ENCODE results near the gene COL4A4.

GRCh38 chr2:227177592-227178336, 13.8 kb upstream of the COL4A4 start:
- TF ChIP-seq CTCF (IDR thresholded peaks at IDR 0.05): no peak
- TF ChIP-seq, protein P1, sequence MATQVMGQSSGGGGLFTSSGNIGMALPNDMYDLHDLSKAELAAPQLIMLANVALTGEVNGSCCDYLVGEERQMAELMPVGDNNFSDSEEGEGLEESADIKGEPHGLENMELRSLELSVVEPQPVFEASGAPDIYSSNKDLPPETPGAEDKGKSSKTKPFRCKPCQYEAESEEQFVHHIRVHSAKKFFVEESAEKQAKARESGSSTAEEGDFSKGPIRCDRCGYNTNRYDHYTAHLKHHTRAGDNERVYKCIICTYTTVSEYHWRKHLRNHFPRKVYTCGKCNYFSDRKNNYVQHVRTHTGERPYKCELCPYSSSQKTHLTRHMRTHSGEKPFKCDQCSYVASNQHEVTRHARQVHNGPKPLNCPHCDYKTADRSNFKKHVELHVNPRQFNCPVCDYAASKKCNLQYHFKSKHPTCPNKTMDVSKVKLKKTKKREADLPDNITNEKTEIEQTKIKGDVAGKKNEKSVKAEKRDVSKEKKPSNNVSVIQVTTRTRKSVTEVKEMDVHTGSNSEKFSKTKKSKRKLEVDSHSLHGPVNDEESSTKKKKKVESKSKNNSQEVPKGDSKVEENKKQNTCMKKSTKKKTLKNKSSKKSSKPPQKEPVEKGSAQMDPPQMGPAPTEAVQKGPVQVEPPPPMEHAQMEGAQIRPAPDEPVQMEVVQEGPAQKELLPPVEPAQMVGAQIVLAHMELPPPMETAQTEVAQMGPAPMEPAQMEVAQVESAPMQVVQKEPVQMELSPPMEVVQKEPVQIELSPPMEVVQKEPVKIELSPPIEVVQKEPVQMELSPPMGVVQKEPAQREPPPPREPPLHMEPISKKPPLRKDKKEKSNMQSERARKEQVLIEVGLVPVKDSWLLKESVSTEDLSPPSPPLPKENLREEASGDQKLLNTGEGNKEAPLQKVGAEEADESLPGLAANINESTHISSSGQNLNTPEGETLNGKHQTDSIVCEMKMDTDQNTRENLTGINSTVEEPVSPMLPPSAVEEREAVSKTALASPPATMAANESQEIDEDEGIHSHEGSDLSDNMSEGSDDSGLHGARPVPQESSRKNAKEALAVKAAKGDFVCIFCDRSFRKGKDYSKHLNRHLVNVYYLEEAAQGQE (IDR thresholded peaks at IDR 0.05): no peak
- TF ChIP-seq, protein P2, sequence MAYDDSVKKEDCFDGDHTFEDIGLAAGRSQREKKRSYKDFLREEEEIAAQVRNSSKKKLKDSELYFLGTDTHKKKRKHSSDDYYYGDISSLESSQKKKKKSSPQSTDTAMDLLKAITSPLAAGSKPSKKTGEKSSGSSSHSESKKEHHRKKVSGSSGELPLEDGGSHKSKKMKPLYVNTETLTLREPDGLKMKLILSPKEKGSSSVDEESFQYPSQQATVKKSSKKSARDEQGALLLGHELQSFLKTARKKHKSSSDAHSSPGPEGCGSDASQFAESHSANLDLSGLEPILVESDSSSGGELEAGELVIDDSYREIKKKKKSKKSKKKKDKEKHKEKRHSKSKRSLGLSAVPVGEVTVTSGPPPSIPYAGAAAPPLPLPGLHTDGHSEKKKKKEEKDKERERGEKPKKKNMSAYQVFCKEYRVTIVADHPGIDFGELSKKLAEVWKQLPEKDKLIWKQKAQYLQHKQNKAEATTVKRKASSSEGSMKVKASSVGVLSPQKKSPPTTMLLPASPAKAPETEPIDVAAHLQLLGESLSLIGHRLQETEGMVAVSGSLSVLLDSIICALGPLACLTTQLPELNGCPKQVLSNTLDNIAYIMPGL (CRISPR knock-in tag; IDR thresholded peaks at IDR 0.05; ENCODE audit: borderline replicate concordance): no peak
- no peak for TF ChIP-seq MYC (IDR thresholded peaks at IDR 0.05; ENCODE audit: borderline replicate concordance, low read length)
- TF ChIP-seq CBX2 (IDR thresholded peaks at IDR 0.05; ENCODE audit: borderline replicate concordance, low read depth): no peak
- TF ChIP-seq JUN (IDR thresholded peaks at IDR 0.05): no peak
- TF ChIP-seq ZFP36 (IDR thresholded peaks at IDR 0.05; ENCODE audit: borderline replicate concordance, partially characterized antibody): no peak
- TF ChIP-seq CEBPB (IDR thresholded peaks at IDR 0.05): no peak
- TF ChIP-seq KDM5A (IDR thresholded peaks at IDR 0.05): no peak
- TF ChIP-seq NFE2L2 (conservative IDR thresholded peaks at IDR 0.05; ENCODE audit: low read length): no peak
- no peak for TF ChIP-seq RAD21 (conservative IDR thresholded peaks at IDR 0.05 in 1 of 2, IDR thresholded peaks at IDR 0.05 in 1 of 2)
- no peak for TF ChIP-seq RCOR1 (IDR thresholded peaks at IDR 0.05; ENCODE audit: low read depth, low read length)
- TF ChIP-seq POLR2A (IDR thresholded peaks at IDR 0.05; ENCODE audit: low read length): no peak
- TF ChIP-seq POLR2AphosphoS2 (conservative IDR thresholded peaks at IDR 0.05; ENCODE audit: low read length): no peak
